WERI-Rb-1 (cell line): ENCODE measurements around the gene MOB3C.
A peak's percentile ranks its signal among the peaks of the same experiment; 100 is the strongest.

Experiments
- DNase-seq: peaks from one replicate; pipeline ENCODE4 v3.0.0-alpha.2; 2020
- H3K27ac ChIP-seq: fragments of 250-450 bp; sonication (Bioruptor Pico); 2 replicates; pipeline ENCODE4 v1.5.1; 2020; ENCODE audit warnings: mild to moderate bottlenecking, moderate library complexity
- H3K27me3 ChIP-seq: fragments of 250-450 bp; sonication (Bioruptor Pico); 2 replicates; pipeline ENCODE4 v1.5.1; 2021; ENCODE audit warnings: mild to moderate bottlenecking, low read depth, moderate library complexity; ENCODE audit not compliant: insufficient read depth, severe bottlenecking
- H3K36me3 ChIP-seq: fragments of 250-450 bp; sonication (Bioruptor Pico); 2 replicates; pipeline ENCODE4 v1.5.1; 2020; ENCODE audit warnings: mild to moderate bottlenecking, moderate library complexity
- H3K4me3 ChIP-seq: 2 replicates; pipeline ENCODE4 v1.5.1; 2011; ENCODE audit warnings: low read depth, mild to moderate bottlenecking, control low read depth, low read length
- H3K9me3 ChIP-seq: fragments of 250-450 bp; sonication (Bioruptor Pico); 2 replicates; pipeline ENCODE4 v1.5.1; 2021; ENCODE audit warnings: mild to moderate bottlenecking, moderate library complexity; ENCODE audit not compliant: severe bottlenecking
- TF ChIP-seq, protein P1 (sequence below): IDR thresholded peaks from 2 replicates; pipeline ENCODE4 v1.5.1; 2011; ENCODE audit warnings: low read depth, mild to moderate bottlenecking, control low read depth, inconsistent platforms, low read length

Gene MOB3C

DNA sequence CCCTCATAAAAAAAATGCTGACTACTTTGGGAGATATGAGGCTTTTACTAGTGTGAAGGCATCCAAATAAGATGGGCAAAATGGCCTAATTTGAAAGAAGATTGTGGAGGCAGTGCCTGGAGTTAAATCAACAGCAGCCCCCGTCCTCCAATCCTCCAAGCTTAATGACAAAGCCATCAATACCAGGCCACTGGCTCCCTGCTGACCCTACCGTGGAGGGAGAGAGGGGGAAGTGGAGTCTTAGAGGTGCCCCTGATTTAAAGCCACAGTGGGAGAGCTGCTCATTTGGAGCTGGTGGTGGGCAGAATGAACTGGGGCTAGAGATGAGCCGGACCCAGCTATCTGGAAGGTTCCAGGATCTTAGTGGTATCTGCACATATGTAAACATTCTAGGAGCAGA is 40.8 kb downstream of the MOB3C start:
- TF ChIP-seq, protein P1, sequence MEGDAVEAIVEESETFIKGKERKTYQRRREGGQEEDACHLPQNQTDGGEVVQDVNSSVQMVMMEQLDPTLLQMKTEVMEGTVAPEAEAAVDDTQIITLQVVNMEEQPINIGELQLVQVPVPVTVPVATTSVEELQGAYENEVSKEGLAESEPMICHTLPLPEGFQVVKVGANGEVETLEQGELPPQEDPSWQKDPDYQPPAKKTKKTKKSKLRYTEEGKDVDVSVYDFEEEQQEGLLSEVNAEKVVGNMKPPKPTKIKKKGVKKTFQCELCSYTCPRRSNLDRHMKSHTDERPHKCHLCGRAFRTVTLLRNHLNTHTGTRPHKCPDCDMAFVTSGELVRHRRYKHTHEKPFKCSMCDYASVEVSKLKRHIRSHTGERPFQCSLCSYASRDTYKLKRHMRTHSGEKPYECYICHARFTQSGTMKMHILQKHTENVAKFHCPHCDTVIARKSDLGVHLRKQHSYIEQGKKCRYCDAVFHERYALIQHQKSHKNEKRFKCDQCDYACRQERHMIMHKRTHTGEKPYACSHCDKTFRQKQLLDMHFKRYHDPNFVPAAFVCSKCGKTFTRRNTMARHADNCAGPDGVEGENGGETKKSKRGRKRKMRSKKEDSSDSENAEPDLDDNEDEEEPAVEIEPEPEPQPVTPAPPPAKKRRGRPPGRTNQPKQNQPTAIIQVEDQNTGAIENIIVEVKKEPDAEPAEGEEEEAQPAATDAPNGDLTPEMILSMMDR: no peak
- Histone ChIP-seq H3K9me3 (no peaks in the 10 kb centered on the region), H3K27me3 (no peaks in the 10 kb centered on the region), H3K36me3 (no peaks in the 10 kb centered on the region), H3K27ac (no peak overlapping the region), H3K4me3 (no peak overlapping the region)
- DNase-seq: no peak

DNA sequence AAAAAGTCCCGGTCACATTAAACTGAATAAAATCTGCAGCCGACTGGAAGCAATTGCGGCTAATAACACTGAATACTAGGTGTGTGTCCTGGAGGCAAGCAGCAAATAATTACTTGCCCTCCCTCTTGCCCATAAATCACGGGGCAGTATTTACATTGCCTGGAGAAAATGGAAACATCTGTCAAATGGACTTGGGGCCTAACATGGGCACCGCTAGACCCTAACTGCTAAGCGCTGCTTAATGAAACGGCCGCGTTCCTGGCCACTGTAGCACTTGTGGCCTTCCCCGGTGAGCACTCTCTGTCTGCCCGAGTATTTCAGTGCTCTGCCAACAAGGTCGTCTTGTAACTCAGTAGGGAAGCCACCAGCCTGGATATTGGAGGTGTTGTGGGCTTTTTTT is 41.3 kb downstream of the MOB3C start:
- H3K36me3 ChIP-seq: no peaks in the 10 kb centered on the region
- no peaks in the 10 kb centered on the region for H3K27me3 ChIP-seq
- no peaks in the 10 kb centered on the region for H3K9me3 ChIP-seq
- TF ChIP-seq, protein P1: no peak
- no peak for DNase-seq
- 0 out of 2 replicates have a peak overlapping the region, but pooled peaks have one; percentile 8 for H3K27ac ChIP-seq
- H3K4me3 ChIP-seq: no peak overlapping the region

GRCh38 chr1:46571691-46572225 is 44.9 kb downstream of the MOB3C start:
- Histone ChIP-seq H3K36me3 (0 out of 2 replicates have a peak, but pooled peaks cover 3% of the 10 kb centered on the region), H3K27ac (no peak overlapping the region), H3K27me3 (no peaks in the 10 kb centered on the region), H3K4me3 (no peak overlapping the region), H3K9me3 (no peaks in the 10 kb centered on the region)
- no peak for DNase-seq
- TF ChIP-seq, protein P1: no peak

DNA sequence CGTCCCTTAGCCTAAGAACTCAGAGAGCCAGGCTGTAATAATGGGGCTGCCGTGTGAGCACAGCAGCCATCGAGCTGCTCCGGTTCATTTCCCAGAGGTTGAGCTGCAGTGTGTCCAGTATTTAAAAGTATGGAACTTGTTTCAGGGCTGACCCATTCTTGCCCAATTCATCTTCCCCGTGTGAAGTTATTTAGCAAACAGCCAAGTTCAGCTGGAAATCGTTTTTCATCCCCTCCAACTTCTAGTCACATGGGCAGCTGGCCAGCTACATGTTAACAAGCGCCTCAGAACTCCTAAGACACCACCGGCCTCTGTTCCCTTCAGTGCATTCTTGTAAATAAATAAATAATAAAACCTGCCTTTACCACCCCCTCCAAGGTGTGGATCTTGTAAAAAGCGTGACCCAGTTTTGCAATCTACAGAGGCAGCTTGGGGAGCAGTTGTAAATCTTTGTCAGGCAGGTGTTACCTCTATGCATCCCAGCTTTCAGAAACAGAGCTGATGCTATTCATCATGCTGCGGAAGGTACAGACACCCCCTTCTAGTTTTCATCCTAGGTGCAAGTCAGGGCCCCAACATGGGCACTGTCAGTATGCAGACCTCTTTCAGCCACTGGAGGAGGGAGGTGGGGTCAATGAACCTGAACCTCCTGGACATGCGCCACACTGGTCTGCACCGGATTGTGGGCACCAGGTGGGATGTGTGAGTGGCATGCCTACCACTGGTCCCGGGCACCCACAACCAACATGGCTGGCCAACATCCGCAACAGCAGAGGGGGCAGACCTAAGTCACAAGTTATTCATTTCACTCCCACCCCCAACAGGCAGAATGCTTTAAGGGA is 46.5 kb downstream of the MOB3C start:
- Histone ChIP-seq H3K4me3 (no peak overlapping the region), H3K36me3 (0 out of 2 replicates have a peak, but pooled peaks cover 3% of the 10 kb centered on the region), H3K27me3 (no peaks in the 10 kb centered on the region), H3K9me3 (no peaks in the 10 kb centered on the region), H3K27ac (no peak overlapping the region)
- DNase-seq: no peak
- TF ChIP-seq, protein P1: no peak

DNA sequence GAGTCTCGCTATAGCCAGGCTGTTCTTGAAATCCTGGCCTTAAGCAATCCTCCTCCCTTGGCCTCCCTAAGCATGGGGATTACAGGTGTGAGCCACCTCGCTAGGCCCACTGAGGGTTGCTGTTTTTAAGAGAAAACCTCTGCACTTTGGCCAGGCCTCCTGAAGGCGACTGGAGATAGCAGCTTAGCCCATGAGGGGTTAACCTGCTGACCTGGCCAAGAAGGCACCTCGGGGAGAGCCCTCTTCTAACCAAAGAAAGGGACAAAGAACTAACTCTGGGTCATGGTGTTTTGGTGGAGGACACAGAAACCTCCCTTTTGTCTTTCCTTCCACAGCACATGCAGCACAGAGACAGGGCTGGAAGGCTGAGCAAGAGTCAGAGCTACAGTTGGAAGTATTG is 47.5 kb downstream of the MOB3C start:
- no peak overlapping the region for H3K27ac ChIP-seq
- DNase-seq: no peak
- no peak overlapping the region for H3K4me3 ChIP-seq
- TF ChIP-seq, protein P1: no peak
- H3K9me3 ChIP-seq: no peaks in the 10 kb centered on the region
- H3K27me3 ChIP-seq: no peaks in the 10 kb centered on the region
- 0 out of 2 replicates have a peak, but pooled peaks cover 5% of the 10 kb centered on the region for H3K36me3 ChIP-seq
